PC-3 (cell line): Measurements from ENCODE around the gene ST6GAL1. TPM values are rescaled to one million over a fixed set of nuclear protein-coding genes. Genes with fewer than 3 reads are reported as not detected.

ENCODE experiments used
- ATAC-seq: fragments of 200-7000 bp; cut with Tn5 transposase; 2 replicates; pipeline ENCODE4 v1.9.1; 2020; ENCODE audit warnings: mild to moderate bottlenecking, moderate library complexity
- BruUV-seq: library from RNA; stranded (reverse); fragments of 400-500 nt; replicated peaks from 2 replicates; lab custom pipeline; 2021; lab: Mats Ljungman, UMichigan
- CTCF ChIA-PET: fragments of 300-600 bp; sonication (Branson Sonifier 250); formaldehyde crosslinking; loops from one replicate; lab custom pipeline; 2022; ENCODE audit warnings: antibody characterized with exemption; lab: Charles Lee
- POLR2A ChIA-PET: fragments of 300-600 bp; sonication (Branson Sonifier 250); formaldehyde crosslinking; loops from one replicate; lab custom pipeline; 2022; ENCODE audit warnings: antibody characterized with exemption; ENCODE audit not compliant: unreplicated experiment; lab: Charles Lee
- DNase-seq: peaks from one replicate; pipeline ENCODE4 v3.0.0-alpha.2; 2015
- H2AFZ ChIP-seq: fragments of 300-600 bp; sonication (generic); 2 replicates; pipeline ENCODE4 v1.6.0; 2016; ENCODE audit warnings: antibody characterized with exemption, low read length
- H3F3A ChIP-seq: fragments of 300-600 bp; sonication (generic); one replicate; pipeline ENCODE4 v1.6.0; 2017; ENCODE audit warnings: antibody characterized with exemption, low read length, control low read depth, mild to moderate bottlenecking; ENCODE audit not compliant: unreplicated experiment
- H3K27ac ChIP-seq: fragments of 300-600 bp; sonication (generic); 2 replicates; pipeline ENCODE4 v1.5.1; 2016; ENCODE audit warnings: mild to moderate bottlenecking, low read length
- H3K27me3 ChIP-seq: fragments of 300-600 bp; sonication (generic); 2 replicates; pipeline ENCODE4 v1.6.1; 2016; ENCODE audit warnings: low read length, mixed read lengths
- H3K36me3 ChIP-seq: fragments of 300-600 bp; sonication (generic); 2 replicates; pipeline ENCODE4 v1.6.1; 2016; ENCODE audit warnings: low read depth, mixed run types, low read length, mixed read lengths
- H3K4me1 ChIP-seq: fragments of 300-600 bp; sonication (generic); 2 replicates; pipeline ENCODE4 v1.5.1; 2016; ENCODE audit warnings: low read length; ENCODE audit not compliant: insufficient read depth
- H3K4me2 ChIP-seq: fragments of 300-600 bp; sonication (generic); 2 replicates; pipeline ENCODE4 v1.6.0; 2016; ENCODE audit warnings: low read length
- H3K4me3 ChIP-seq: fragments of 300-600 bp; sonication (generic); 2 replicates; pipeline ENCODE4 v1.5.1; 2016; ENCODE audit warnings: mild to moderate bottlenecking, low read length, mixed read lengths
- H3K79me2 ChIP-seq: fragments of 300-600 bp; sonication (generic); 2 replicates; pipeline ENCODE4 v1.6.1; 2017; ENCODE audit warnings: low read length, mixed read lengths
- H3K9ac ChIP-seq: fragments of 300-600 bp; sonication (generic); 2 replicates; pipeline ENCODE4 v1.6.0; 2016; ENCODE audit warnings: mild to moderate bottlenecking, low read length
- H3K9me2 ChIP-seq: fragments of 300-600 bp; sonication (generic); replicated peaks from 2 replicates; pipeline ENCODE4 v1.6.1; 2016; ENCODE audit warnings: mixed run types, low read length, mixed read lengths
- H3K9me3 ChIP-seq: fragments of 300-600 bp; sonication (generic); 2 replicates; pipeline ENCODE4 v1.6.1; 2016; ENCODE audit warnings: low read length, mixed read lengths
- H4K20me1 ChIP-seq: fragments of 300-600 bp; sonication (generic); 2 replicates; pipeline ENCODE4 v1.6.1; 2016; ENCODE audit warnings: low read length, mixed read lengths
- EZH2 ChIP-seq: fragments of 300-600 bp; sonication (generic); IDR thresholded peaks from one replicate; pipeline ENCODE4 v1.6.1; 2017; ENCODE audit warnings: antibody characterized with exemption, mild to moderate bottlenecking, low read length; ENCODE audit not compliant: unreplicated experiment
- EZH2phosphoT487 ChIP-seq: fragments of 300-600 bp; sonication (generic); IDR thresholded peaks from 2 replicates; pipeline ENCODE4 v1.6.1; 2018; ENCODE audit warnings: mild to moderate bottlenecking, antibody characterized with exemption, low read length, borderline replicate concordance
- intact Hi-C: fragments of 100-400 bp; cut with micrococcal nuclease; formaldehyde crosslinking; loops from 2 replicates; pipeline ENCODE4 v1.9.0; 2023
- total RNA-seq: library from RNA; depleted of rRNA; stranded (reverse); fragments of >200 nt; gene quantifications from 2 replicates; pipeline ENCODE4 v1.2.3, GENCODE V29; 2014
- TF ChIP-seq, protein P1 (sequence below): fragments of 300-600 bp; sonication (generic); conservative IDR thresholded peaks from 2 replicates; pipeline ENCODE4 v1.5.1; 2017; ENCODE audit warnings: antibody characterized with exemption, low read depth, mild to moderate bottlenecking, low read length

The ST6GAL1 gene
- total RNA-seq, 1 experiment from 2014 or later = 9.4 TPM

DNA sequence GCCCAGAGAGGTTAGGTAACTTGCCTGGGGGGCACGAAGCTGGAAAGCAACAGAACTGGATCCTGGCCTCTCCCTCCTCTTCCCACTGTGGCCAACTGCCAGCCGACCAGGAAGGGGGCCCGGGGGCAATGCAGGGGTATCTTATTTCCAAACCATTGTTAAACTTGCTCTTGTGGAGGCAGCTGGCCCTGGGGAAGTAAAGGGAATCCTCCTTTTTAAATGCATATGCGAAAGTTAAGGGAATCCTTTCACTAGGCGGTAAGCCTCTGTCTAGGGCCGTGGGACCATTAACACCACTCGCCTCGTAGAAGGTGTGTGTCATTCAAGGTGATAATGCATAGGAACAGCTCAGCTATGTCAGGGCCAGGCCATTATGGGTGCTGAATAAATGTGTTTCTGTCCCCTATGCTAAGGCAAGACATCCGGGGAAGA, 68.6 kb downstream of the ST6GAL1 start:
- Histone ChIP-seq H4K20me1 (no peaks in the 10 kb centered on the region), H3K27me3 (no peaks in the 10 kb centered on the region), H3K27ac (no peak overlapping the region), H3K4me2 (no peak overlapping the region), H3K4me1 (peaks cover 13% of the 10 kb centered on the region; the same call in 1 of the 2 replicates), H3K9ac (no peak overlapping the region), H2AFZ (no peak overlapping the region), H3K9me2 (no peaks in the 10 kb centered on the region), H3K9me3 (no peaks in the 10 kb centered on the region), H3K36me3 (no peaks in the 10 kb centered on the region), H3K4me3 (no peak overlapping the region), H3F3A (no peaks in the 10 kb centered on the region), H3K79me2 (no peaks in the 10 kb centered on the region)
- no TSS peak for BruUV-seq
- CTCF ChIA-PET = interaction anchor here (0.5 kb wide), 1 partner anchor 306 kb away, joined by 3 read pairs; no protein-coding TSS in a partner anchor
- DNase-seq (peak; percentile 17), ATAC-seq (no peak)
- TF ChIP-seq EZH2phosphoT487 = no peak
- TF ChIP-seq, protein P1, sequence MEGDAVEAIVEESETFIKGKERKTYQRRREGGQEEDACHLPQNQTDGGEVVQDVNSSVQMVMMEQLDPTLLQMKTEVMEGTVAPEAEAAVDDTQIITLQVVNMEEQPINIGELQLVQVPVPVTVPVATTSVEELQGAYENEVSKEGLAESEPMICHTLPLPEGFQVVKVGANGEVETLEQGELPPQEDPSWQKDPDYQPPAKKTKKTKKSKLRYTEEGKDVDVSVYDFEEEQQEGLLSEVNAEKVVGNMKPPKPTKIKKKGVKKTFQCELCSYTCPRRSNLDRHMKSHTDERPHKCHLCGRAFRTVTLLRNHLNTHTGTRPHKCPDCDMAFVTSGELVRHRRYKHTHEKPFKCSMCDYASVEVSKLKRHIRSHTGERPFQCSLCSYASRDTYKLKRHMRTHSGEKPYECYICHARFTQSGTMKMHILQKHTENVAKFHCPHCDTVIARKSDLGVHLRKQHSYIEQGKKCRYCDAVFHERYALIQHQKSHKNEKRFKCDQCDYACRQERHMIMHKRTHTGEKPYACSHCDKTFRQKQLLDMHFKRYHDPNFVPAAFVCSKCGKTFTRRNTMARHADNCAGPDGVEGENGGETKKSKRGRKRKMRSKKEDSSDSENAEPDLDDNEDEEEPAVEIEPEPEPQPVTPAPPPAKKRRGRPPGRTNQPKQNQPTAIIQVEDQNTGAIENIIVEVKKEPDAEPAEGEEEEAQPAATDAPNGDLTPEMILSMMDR = no peak
- no peak for TF ChIP-seq EZH2
- intact Hi-C loops = no loop called here
- POLR2A ChIA-PET = no interaction called here

DNA sequence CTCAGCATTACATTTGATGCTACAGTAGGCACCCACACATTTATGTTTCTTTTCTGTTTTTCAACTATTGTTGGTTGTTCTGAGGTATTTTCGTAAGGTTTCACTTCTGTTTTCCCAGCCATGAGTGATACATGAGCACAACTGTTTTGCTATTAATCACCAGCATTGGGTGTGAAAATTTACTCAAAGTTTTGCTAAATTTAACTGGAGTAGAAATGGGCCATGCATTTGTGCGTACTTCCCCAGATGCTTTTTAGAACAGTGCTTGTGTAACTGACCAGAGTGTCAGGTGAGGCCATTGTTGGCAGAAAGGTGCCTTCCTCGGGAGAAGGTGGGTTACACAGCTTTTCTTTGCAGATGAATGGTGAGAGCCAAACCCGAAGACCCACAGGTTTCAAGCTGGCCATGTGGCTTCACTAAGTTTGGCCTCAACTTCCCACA, 70.4 kb downstream of the ST6GAL1 start:
- CTCF ChIA-PET = no interaction called here

DNA sequence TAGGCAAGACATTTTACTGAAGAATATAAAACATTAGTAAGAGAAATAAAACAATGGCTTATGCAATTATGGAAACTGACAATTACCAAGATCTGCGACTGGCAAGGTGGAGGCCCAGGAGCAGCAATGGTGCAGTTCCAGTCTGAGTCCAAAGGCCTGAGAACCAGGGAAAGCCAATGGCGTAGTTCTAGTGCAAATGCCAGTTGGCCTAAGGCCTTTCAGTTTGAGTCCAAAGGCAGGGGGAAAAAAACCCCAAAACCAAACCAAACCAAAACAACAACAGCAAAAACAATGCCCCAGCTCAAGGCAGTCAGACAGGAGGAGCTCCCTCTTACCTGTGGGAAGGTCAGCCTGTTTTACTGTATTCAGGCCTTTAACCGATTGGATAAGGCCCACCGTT, 72.6 kb downstream of the ST6GAL1 start:
- intact Hi-C loops = no loop called here
- Histone ChIP-seq H3K4me3 (no peak overlapping the region), H3K27ac (no peak overlapping the region), H4K20me1 (no peaks in the 10 kb centered on the region), H3K9me2 (no peaks in the 10 kb centered on the region), H3K79me2 (no peaks in the 10 kb centered on the region), H3F3A (no peaks in the 10 kb centered on the region), H3K9me3 (no peaks in the 10 kb centered on the region), H3K36me3 (no peaks in the 10 kb centered on the region), H3K4me2 (no peak overlapping the region), H3K9ac (no peak overlapping the region), H3K27me3 (no peaks in the 10 kb centered on the region), H2AFZ (no peak overlapping the region), H3K4me1 (peaks cover 13% of the 10 kb centered on the region; the same call in 1 of the 2 replicates)
- BruUV-seq = no TSS peak
- ChIA-PET POLR2A (no interaction called here), CTCF (no interaction called here)
- no peak for TF ChIP-seq EZH2phosphoT487
- no peak for TF ChIP-seq EZH2
- TF ChIP-seq, protein P1 = no peak
- DNase-seq (no peak), ATAC-seq (no peak)

More for the DNA sequence above, 70.4 kb downstream of the ST6GAL1 start:
- intact Hi-C loops = no loop called here
- no peaks in the 10 kb centered on the region for H3K27me3 ChIP-seq
- no peak for DNase-seq
- H3K4me2 ChIP-seq = no peak overlapping the region
- H3K36me3 ChIP-seq = no peaks in the 10 kb centered on the region
- POLR2A ChIA-PET = no interaction called here
- H3K4me1 ChIP-seq = peaks cover 13% of the 10 kb centered on the region; the same call in 1 of the 2 replicates
- H2AFZ ChIP-seq = no peak overlapping the region
- ATAC-seq = no peak
- no peaks in the 10 kb centered on the region for H3F3A ChIP-seq
- BruUV-seq = no TSS peak
- no peak overlapping the region for H3K9ac ChIP-seq
- H3K9me2 ChIP-seq = no peaks in the 10 kb centered on the region
- H3K27ac ChIP-seq = peak overlapping the region; percentile 53
- no peaks in the 10 kb centered on the region for H3K79me2 ChIP-seq
- TF ChIP-seq EZH2 = no peak
- no peak for TF ChIP-seq EZH2phosphoT487
- TF ChIP-seq, protein P1 = no peak
- H3K9me3 ChIP-seq = no peaks in the 10 kb centered on the region
- no peaks in the 10 kb centered on the region for H4K20me1 ChIP-seq
- H3K4me3 ChIP-seq = no peak overlapping the region
